GM19372 (cell line): Measurements from ENCODE around the gene PPP2R5E.
"Not testable (repeated sequence)": the region's sequence is repeated elsewhere in the genome, so short reads cannot be mapped to it uniquely, and the experiment has no call there.

Source experiments
- ATAC-seq: cut with Tn5 transposase; IDR thresholded peaks from one replicate; pipeline ENCODE4 v1.9.1; 2021; ENCODE audit warnings: mild to moderate bottlenecking, low read depth, moderate library complexity; ENCODE audit not compliant: unreplicated experiment

PPP2R5E gene

GRCh38 chr14:63523735-63524426 is 19.3 kb downstream of the PPP2R5E start:
- no peak for ATAC-seq

DNA sequence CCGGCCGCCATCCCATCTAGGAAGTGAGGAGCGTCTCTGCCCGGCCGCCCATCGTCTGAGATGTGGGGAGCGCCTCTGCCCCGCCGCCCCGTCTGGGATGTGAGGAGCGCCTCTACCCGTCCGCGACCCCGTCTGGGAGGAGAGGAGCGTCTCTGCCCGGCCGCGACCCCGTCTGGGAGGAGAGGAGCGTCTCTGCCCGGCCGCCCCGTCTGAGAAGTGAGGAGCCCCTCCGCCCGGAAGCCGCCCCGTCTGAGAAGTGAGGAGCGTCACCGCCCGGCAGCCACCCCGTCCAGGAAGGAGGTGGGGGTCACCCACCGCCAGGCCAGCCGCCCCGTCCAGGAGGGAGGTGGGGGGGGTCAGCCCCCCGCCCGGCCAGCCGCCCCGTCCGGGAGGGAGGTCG is 20.7 kb downstream of the PPP2R5E start:
- not testable (repeated sequence) for ATAC-seq

- no peak for ATAC-seq
These were observed 25.8 kb downstream of the PPP2R5E start for GRCh38 chr14:63517354-63517753.

GRCh38 chr14:63515240-63515639 is 27.9 kb downstream of the PPP2R5E start:
- ATAC-seq: no peak

- ATAC-seq: no peak
These were observed 29.4 kb downstream of the PPP2R5E start for GRCh38 chr14:63513756-63514155.

DNA sequence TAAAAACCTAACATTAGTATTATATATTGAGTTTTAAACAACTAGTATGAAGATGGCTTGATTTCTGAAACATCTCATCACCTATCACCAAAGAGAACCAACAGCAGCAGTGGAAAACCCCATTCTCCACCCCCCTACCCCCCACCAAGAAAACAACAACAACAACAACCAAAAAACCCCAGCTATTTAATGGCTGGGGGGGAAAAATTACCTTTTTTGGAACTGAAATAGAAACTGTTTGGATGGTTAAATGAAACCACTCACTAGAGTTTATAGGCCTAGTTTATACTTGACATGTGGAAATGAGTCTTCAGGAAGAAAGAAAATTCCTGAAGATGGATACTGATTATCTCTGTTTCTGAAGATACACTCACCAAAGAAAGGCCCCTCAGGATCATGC is 30.3 kb downstream of the PPP2R5E start:
- no peak for ATAC-seq

DNA sequence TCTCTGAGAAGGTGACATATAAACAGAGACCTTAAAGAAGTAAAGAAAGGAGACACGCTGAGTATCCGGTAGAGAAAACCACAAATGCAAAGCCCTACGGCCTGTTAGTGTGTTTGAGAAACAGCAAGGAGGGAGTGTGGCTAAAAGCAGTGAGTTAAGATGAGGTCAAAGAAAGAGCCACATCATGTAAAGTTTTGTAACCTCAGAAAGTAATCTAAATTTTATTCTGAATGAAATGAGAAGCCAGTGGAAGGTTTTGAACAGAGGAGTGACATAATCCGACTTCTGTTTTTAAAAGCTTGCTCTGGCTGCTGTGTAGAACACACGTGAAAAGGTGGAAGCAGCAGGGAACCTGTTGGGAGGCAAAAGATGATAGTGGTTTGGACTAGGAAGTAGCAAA is 32.6 kb downstream of the PPP2R5E start:
- ATAC-seq: peak; percentile 62

DNA sequence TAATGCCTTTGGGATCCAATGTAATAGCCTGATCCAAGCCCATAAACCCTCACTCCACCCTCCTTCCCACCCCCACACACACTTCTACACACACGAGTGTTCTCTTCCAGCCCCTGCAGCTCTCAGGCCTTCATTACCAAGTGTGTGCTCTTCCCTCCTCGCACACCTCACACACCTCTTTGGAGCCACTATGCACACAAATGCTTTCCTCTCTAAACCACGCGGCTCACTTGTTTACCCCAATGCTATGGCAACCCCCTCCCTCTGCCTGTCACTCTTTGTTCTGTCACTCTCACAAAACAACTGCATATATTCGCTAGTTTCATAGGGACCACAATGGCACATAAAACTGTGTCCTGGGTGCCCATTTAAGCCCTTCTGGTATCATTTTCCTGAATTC is 35.1 kb downstream of the PPP2R5E start:
- no peak for ATAC-seq

- no peak for ATAC-seq
These were observed 38.5 kb downstream of the PPP2R5E start for GRCh38 chr14:63504648-63505047.

GRCh38 chr14:63501429-63501828 is 41.7 kb downstream of the PPP2R5E start:
- no peak for ATAC-seq

- no peak for ATAC-seq
These were observed 43.4 kb downstream of the PPP2R5E start for GRCh38 chr14:63499701-63500250.

GRCh38 chr14:63496837-63497400 is 46.3 kb downstream of the PPP2R5E start:
- no peak for ATAC-seq

DNA sequence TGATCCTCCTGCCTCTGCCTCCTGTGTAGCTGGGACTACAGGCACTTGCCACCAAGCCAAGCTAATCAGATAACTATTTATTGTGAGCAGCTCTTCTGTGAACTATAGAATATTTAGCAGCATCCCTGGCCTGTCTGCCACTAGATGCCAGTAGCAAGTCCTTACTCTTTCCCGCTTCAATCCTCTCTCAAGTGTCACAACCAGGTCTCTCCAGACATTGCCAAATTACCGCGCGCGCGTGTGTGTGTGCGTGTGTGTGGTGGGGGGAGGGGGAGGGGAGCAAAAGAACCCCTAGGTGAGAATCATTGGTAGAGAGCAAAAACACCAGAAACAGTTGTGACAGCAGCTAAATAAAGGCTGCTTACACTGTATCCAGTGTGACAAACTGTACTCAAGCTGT is 49.9 kb downstream of the PPP2R5E start:
- ATAC-seq: no peak

- ATAC-seq: no peak
These were observed 50.8 kb downstream of the PPP2R5E start for GRCh38 chr14:63492391-63492790.

DNA sequence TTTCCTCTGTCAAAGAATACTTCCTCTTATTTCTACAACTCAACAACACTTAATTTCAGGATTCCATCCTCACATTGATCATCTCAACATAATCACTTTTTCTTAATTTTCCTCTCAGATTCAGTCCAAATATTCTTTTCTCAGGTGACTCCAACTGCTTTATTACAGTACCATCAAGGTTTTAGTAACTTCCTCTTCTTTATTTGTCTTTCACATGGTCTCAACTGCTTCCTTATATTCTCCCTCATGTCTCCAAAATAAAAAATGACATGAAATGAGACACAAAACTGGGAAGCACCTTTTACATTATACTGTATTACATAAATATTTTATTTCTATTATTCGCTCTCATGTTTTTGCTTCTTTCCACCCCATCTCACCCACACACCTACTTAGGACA is 55.5 kb downstream of the PPP2R5E start:
- no peak for ATAC-seq

DNA sequence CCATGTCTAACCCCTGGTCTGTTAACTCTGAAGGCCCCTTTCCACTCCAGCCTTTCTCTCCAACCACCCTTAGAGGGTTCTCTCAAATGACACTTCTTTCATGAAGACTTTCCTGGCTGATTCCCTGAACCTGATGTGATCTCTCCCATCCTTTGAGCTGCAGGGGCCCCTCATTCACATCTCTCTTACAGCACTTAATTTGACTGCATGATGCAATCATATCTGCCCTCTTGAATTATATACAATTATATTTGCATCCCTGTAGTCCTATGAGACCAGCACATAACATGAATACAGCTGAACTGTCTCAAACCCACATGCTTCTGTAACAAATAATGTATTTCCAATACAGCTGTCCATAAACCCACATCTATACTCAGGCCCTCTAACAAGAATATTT is 56.4 kb downstream of the PPP2R5E start:
- ATAC-seq: no peak

DNA sequence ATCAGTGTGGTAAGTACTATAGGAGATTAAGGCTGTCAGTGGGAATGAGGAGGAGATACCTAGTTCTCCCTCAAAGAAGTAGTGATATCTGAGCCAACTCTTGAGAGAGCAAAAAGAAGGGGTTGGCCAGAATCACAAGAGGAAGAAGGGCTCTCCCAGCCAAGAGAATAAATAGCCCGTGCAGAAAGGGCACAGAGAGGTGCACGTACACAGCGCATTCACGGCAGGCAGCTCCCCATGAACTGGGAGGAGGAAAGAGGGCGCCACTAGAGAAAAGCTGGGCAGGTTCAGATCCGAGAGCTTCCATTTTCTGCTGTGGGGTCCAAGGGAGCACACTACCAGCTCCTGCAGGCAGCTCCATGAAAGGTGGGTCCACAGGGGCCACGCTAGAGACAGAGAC is 59.9 kb downstream of the PPP2R5E start:
- no peak for ATAC-seq

GRCh38 chr14:63480599-63480998 is 62.6 kb downstream of the PPP2R5E start:
- ATAC-seq: no peak

DNA sequence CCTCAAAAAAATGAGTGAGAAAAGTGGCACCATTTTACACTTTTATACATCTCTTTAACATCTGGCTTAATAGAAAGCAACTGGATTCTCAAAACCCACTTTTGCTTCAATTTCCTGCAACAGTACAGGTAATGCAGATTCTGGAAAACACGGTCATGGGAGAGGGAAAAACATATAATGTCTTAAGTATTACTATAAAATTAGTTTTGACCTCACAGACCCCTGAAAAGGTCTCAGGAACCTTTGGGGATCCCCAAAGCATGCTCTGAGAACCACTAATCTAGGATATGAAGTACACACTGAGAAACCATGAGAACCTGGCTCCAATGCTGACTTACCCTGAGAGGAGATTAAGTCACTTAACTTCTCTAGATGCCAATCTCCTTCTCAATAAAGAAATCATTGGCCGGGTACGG is 64.7 kb downstream of the PPP2R5E start:
- ATAC-seq: peak; percentile 45

DNA sequence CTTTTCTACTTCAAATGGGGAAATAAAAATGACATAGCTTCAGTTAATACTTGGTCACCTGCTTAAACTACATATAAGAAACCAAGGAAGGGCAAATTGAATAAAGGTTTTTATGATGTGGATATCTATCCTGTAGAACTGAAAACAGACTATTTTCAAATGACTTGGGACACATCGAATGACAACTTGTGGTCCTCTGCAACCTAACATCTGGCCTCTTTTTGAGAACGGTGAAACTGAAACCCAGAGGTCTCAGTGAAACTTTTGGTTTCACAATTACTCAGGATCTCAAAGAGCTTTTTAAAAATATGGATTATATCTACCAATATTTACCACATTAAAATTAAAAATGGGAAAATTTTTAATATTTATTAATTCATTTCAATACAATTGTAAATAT is 65.2 kb downstream of the PPP2R5E start:
- peak; percentile 77 for ATAC-seq

DNA sequence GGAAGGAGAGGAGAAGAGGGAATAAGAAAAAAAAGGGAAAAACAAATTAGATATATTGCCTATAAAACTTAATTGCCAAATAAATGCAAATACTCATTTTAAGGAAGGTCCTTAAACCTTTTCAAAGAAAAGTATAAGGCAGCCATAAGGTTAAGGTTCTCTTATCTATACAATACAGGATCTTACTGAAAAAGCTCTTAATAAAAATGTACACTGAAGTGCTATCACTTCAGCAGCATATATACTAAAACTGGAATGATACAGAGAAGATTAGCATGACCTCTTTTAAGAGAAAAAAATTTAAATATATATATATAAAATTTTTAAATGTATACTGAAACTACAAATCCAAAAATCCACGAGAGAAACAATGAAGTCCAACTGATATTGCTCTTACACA is 65.6 kb downstream of the PPP2R5E start:
- ATAC-seq: no peak

DNA sequence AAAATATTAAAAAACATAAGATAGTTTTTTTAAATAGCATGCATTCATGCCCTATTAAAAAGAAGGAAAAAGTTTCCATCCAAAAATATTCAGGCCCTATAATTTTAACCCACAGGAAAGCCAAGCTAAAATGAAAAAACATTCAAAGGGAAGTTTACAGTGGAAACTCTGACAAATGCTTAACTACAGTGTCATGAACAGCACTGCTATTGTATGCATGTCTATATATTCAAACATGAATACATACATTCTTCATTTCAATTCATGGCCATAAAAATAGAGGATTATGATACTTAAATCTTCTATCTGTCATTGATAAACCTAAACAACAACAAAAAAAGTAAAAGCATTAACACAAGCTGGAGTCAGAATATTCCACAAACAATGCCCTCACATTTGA is 67.4 kb downstream of the PPP2R5E start:
- no peak for ATAC-seq
